Hepatic stellate cell (primary cell): ENCODE results near the gene ORM1.
A peak's percentile ranks its signal among the peaks of the same experiment; 100 is the strongest.
"Not testable (repeated sequence)": the region's sequence is repeated elsewhere in the genome, so short reads cannot be mapped to it uniquely, and the experiment has no call there.

ENCODE experiments used
- DNase-seq: peaks from one replicate; pipeline ENCODE4 v3.0.0; 2011; ENCODE audit warnings: low spot score

ORM1 gene

GRCh38 chr9:114322831-114323531 is at the start of gene ORM1:
Gene ORM1 (plus strand): TSS chr9:114323098. CDS start chr9:114323134, 36 bp downstream.
- DNase-seq, result not testable (repeated sequence)

GRCh38 chr9:114273461-114273881 is 49.4 kb upstream of the ORM1 start:
- DNase-seq, result no peak

- DNase-seq, result no peak
Observed at GRCh38 chr9:114274217-114274616, 48.7 kb upstream of the ORM1 start.

- DNase-seq, result no peak
Observed at GRCh38 chr9:114275246-114276004, 47.5 kb upstream of the ORM1 start.

GRCh38 chr9:114276908-114277821 is 45.7 kb upstream of the ORM1 start:
- DNase-seq, result peak; percentile 93

GRCh38 chr9:114278356-114278755 is 44.5 kb upstream of the ORM1 start:
- no peak for DNase-seq

GRCh38 chr9:114278881-114279570 is 43.9 kb upstream of the ORM1 start:
- DNase-seq, result peak; percentile 82

GRCh38 chr9:114279693-114280092 is 43.2 kb upstream of the ORM1 start:
- no peak for DNase-seq

- no peak for DNase-seq
Observed at GRCh38 chr9:114280636-114281472, 42.0 kb upstream of the ORM1 start.

- no peak for DNase-seq
Observed at GRCh38 chr9:114281473-114282103, 41.3 kb upstream of the ORM1 start.

- no peak for DNase-seq
Observed at GRCh38 chr9:114282104-114282485, 40.8 kb upstream of the ORM1 start.

GRCh38 chr9:114282507-114282906 is 40.4 kb upstream of the ORM1 start:
- no peak for DNase-seq

GRCh38 chr9:114282926-114283325 is 40.0 kb upstream of the ORM1 start:
- DNase-seq, result no peak

- DNase-seq, result no peak
Observed at GRCh38 chr9:114283551-114284111, 39.3 kb upstream of the ORM1 start.

- DNase-seq, result no peak
Observed at GRCh38 chr9:114284316-114285060, 38.4 kb upstream of the ORM1 start.

GRCh38 chr9:114285166-114285867 is 37.6 kb upstream of the ORM1 start:
- DNase-seq, result peak; percentile 88

GRCh38 chr9:114286146-114286679 is 36.7 kb upstream of the ORM1 start:
- no peak for DNase-seq

- no peak for DNase-seq
Observed at GRCh38 chr9:114287001-114287762, 35.7 kb upstream of the ORM1 start.
